HepG2 (cell line): ENCODE measurements around the gene LCE1B. TPM values are rescaled to one million over a fixed set of nuclear protein-coding genes. Genes with fewer than 3 reads are reported as not detected.

Experiments used
- ATAC-seq: fragments of 200-7000 bp; cut with Tn5 transposase; 3 replicates; pipeline ENCODE4 v1.9.1; 2020; ENCODE audit warnings: mild to moderate bottlenecking, moderate library complexity
- BruUV-seq: library from RNA; stranded (reverse); fragments of 400-500 nt; replicated peaks from 2 replicates; lab custom pipeline; 2021; lab: Mats Ljungman, UMichigan
- CTCF ChIA-PET: fragments of 300-600 bp; formaldehyde crosslinking; extraction: SDS; loops from one replicate; lab custom pipeline; 2021; ENCODE audit warnings: low total read pairs, inconsistent platforms, low intra/inter-chr PET ratio; lab: Yijun Ruan, JAX
- POLR2A ChIA-PET: fragments of 350-600 bp; sonication (Branson Sonifier 250); formaldehyde crosslinking; loops from one replicate; lab custom pipeline; 2020; ENCODE audit warnings: antibody characterized with exemption, inconsistent platforms; lab: Yijun Ruan, JAX
- DNase-seq: peaks from one replicate; pipeline ENCODE4 v3.0.0-alpha.2; 2015; ENCODE audit warnings: low spot score
- FAIRE-seq: peaks from 3 replicates; lab custom pipeline; 2011; peaks lifted over from hg19 to GRCh38; lab: Jason Lieb, UNC
- H2AFZ ChIP-seq: one replicate; pipeline ENCODE4 v1.6.1; 2011; ENCODE audit warnings: low read length, inconsistent platforms
- H3K27ac ChIP-seq: fragments of 300-600 bp; 3 replicates; pipeline ENCODE4 v1.8.0; 2011; ENCODE audit warnings: mixed run types, mild to moderate bottlenecking, mixed read lengths, low read length, inconsistent platforms; ENCODE audit not compliant: insufficient read depth; ENCODE audit errors: extremely low read length
- H3K27me3 ChIP-seq, 2 experiments: fragments of 200-600 bp in 1 of 2; 2 replicates in 1 of 2; 3 replicates in 1 of 2; pipeline versions ENCODE4 v1.6.0 to v1.8.0; 2011; ENCODE audit warnings: low read length in 2 of 2, mild to moderate bottlenecking in 2 of 2, moderate library complexity in 2 of 2, inconsistent platforms in 1 of 2; ENCODE audit not compliant: insufficient read depth in 2 of 2, control insufficient read depth in 1 of 2
- H3K36me3 ChIP-seq, 2 experiments: fragments of 200-600 bp in 1 of 2; replicated peaks in 1 of 2; 2 replicates in 1 of 2; 3 replicates in 1 of 2; pipeline versions ENCODE4 v1.5.1 to v1.8.0; 2011; ENCODE audit warnings: low read length in 2 of 2, inconsistent platforms in 1 of 2; ENCODE audit not compliant: insufficient read depth in 2 of 2, control insufficient read depth in 1 of 2
- H3K4me1 ChIP-seq: 2 replicates; pipeline ENCODE4 v1.5.1; 2012; ENCODE audit warnings: low read length, inconsistent platforms; ENCODE audit not compliant: insufficient read depth
- H3K4me2 ChIP-seq: 2 replicates; pipeline ENCODE4 v1.6.0; 2011; ENCODE audit warnings: low read depth, low read length, inconsistent platforms
- H3K4me3 ChIP-seq, 3 experiments: fragments of 200-600 bp in 1 of 3; sonication (generic), shearing (Covaris generic) in 1 of 3; replicated peaks in 1 of 3; 2 replicates each; pipeline ENCODE4 v1.5.1; 2011 to 2016; ENCODE audit warnings: low read length in 3 of 3, inconsistent platforms in 2 of 3, low read depth in 2 of 3, mild to moderate bottlenecking in 2 of 3, control low read depth in 1 of 3, mixed read lengths in 1 of 3; ENCODE audit not compliant: insufficient read depth in 1 of 3
- H3K79me2 ChIP-seq: one replicate; pipeline ENCODE4 v1.6.1; 2011; ENCODE audit warnings: low read length, inconsistent platforms; ENCODE audit not compliant: insufficient read depth
- H3K9ac ChIP-seq: 2 replicates; pipeline ENCODE4 v1.6.0; 2011; ENCODE audit warnings: mild to moderate bottlenecking, low read depth, low read length, inconsistent platforms; ENCODE audit not compliant: insufficient read depth
- H3K9me3 ChIP-seq: 2 replicates; pipeline ENCODE4 v1.5.1; 2012; ENCODE audit warnings: mild to moderate bottlenecking, low read length
- H4K20me1 ChIP-seq: 2 replicates; pipeline ENCODE4 v1.6.0; 2011; ENCODE audit warnings: inconsistent platforms, mild to moderate bottlenecking, low read length, moderate library complexity; ENCODE audit not compliant: insufficient read depth
- CBX1 ChIP-seq: IDR thresholded peaks from one replicate; pipeline ENCODE4 v1.6.1; 2016; ENCODE audit warnings: antibody characterized with exemption, low read depth
- HDAC2 ChIP-seq: sonication (generic); formaldehyde crosslinking; IDR thresholded peaks from 2 replicates; pipeline ENCODE4 v1.4.0; 2020; ENCODE audit warnings: missing genetic modification reagents
- HNRNPK ChIP-seq: fragments of 200-400 bp; formaldehyde crosslinking; IDR thresholded peaks from 2 replicates; pipeline ENCODE4 v1.6.1; 2018; ENCODE audit warnings: low read length, low read depth, moderate library complexity, mild to moderate bottlenecking; ENCODE audit not compliant: poor library complexity, severe bottlenecking
- HOXA5 ChIP-seq: sonication (generic); formaldehyde crosslinking; IDR thresholded peaks from 2 replicates; pipeline ENCODE4 v1.4.0; 2020; ENCODE audit warnings: missing genetic modification reagents
- HOXA7 ChIP-seq: sonication (generic); formaldehyde crosslinking; IDR thresholded peaks from 2 replicates; pipeline ENCODE4 v1.8.1; 2022; ENCODE audit warnings: mild to moderate bottlenecking, missing genetic modification reagents, moderate library complexity
- KDM3A ChIP-seq: IDR thresholded peaks from 2 replicates; pipeline ENCODE4 v1.6.1; 2018; ENCODE audit warnings: low read depth, missing compliant biosample characterization
- MLXIP ChIP-seq: sonication (generic); formaldehyde crosslinking; IDR thresholded peaks from 2 replicates; pipeline ENCODE4 v1.9.0; 2021; ENCODE audit warnings: missing genetic modification reagents, borderline replicate concordance
- MXD4 ChIP-seq: IDR thresholded peaks from 2 replicates; pipeline ENCODE4 v1.6.1; 2016; ENCODE audit warnings: mild to moderate bottlenecking, missing biosample characterization, missing genetic modification reagents
- RARG ChIP-seq: sonication (generic); formaldehyde crosslinking; IDR thresholded peaks from 2 replicates; pipeline ENCODE4 v1.4.0; 2020; ENCODE audit warnings: low read depth, mild to moderate bottlenecking, missing genetic modification reagents
- SOX5 ChIP-seq: IDR thresholded peaks from 2 replicates; pipeline ENCODE4 v1.6.1; 2016; ENCODE audit warnings: borderline replicate concordance
- ZBTB1 ChIP-seq: sonication (generic); formaldehyde crosslinking; IDR thresholded peaks from 2 replicates; pipeline ENCODE4 v1.4.0; 2020; ENCODE audit warnings: missing genetic modification reagents, borderline replicate concordance
- ZNF20 ChIP-seq: sonication (generic); formaldehyde crosslinking; IDR thresholded peaks from 2 replicates; pipeline ENCODE4 v1.4.0; 2020; ENCODE audit warnings: mild to moderate bottlenecking, moderate library complexity, missing genetic modification reagents
- ZNF331 ChIP-seq: sonication (generic); formaldehyde crosslinking; IDR thresholded peaks from 2 replicates; pipeline ENCODE4 v1.4.0; 2020; ENCODE audit warnings: missing genetic modification reagents
- ZNF33B ChIP-seq: sonication (generic); formaldehyde crosslinking; IDR thresholded peaks from 2 replicates; pipeline ENCODE4 v1.5.1; 2020; ENCODE audit warnings: mild to moderate bottlenecking, missing genetic modification reagents
- ZNF530 ChIP-seq: sonication (generic); formaldehyde crosslinking; IDR thresholded peaks from 2 replicates; pipeline ENCODE4 v1.5.0; 2020; ENCODE audit warnings: low read depth, mild to moderate bottlenecking, missing genetic modification reagents
- ZNF547 ChIP-seq: sonication (generic); formaldehyde crosslinking; IDR thresholded peaks from 2 replicates; pipeline ENCODE4 v1.5.1; 2020; ENCODE audit warnings: mild to moderate bottlenecking, missing genetic modification reagents
- ZNF615 ChIP-seq: sonication (generic); formaldehyde crosslinking; IDR thresholded peaks from 2 replicates; pipeline ENCODE4 v1.5.0; 2020; ENCODE audit warnings: mild to moderate bottlenecking, missing genetic modification reagents, borderline replicate concordance
- ZNF7 ChIP-seq: IDR thresholded peaks from 2 replicates; pipeline ENCODE4 v1.6.1; 2016; ENCODE audit warnings: missing biosample characterization, missing genetic modification reagents
- WGBS: methylation state at CpG from one replicate; pipeline ENCODE4 v1.1.6; 2017; ENCODE audit warnings: low lambda C conversion rate; 5-methylcytosine and 5-hydroxymethylcytosine counted together
- in situ Hi-C: cut with HindIII; loops from 2 replicates; pipeline ENCODE4 v1.10.0; 2017; ENCODE audit warnings: low pct_unique_long_range_greater_than_20kb; ENCODE audit not compliant: extremely low pct_ligation_motif_present
- intact Hi-C: fragments of 100-400 bp; cut with micrococcal nuclease; formaldehyde crosslinking; loops from one replicate; pipeline ENCODE4 v1.10.0; 2022; ENCODE audit not compliant: unreplicated experiment
- polyA plus RNA-seq, 8 experiments: library from polyadenylated mRNA; depleted of rRNA in 3 of 8; stranded (reverse) in 7 of 8; unstranded in 1 of 8; fragments of >200 nt; fragmentation: Illumina TruSeq in 4 of 8; extraction: Trizol in 4 of 8; gene quantifications; 2 replicates each; pipeline versions ENCODE4 v1.2.1 to v1.2.3, GENCODE V29; 2011 to 2016; ENCODE audit warnings: low read depth in 4 of 8, missing spikeins in 1 of 8, mixed read lengths in 1 of 8; ENCODE audit not compliant: insufficient read depth in 1 of 8
- total RNA-seq, 5 experiments: library from RNA; depleted of rRNA; stranded (reverse); fragments of >200 nt; fragmentation: Illumina TruSeq; extraction: Trizol; gene quantifications; 2 replicates each; pipeline ENCODE4 v1.2.3, GENCODE V29; 2016; ENCODE audit warnings: low read depth in 1 of 5
- TF ChIP-seq, protein P1 (sequence below): sonication (generic); formaldehyde crosslinking; IDR thresholded peaks from 2 replicates; pipeline ENCODE4 v1.4.0; 2020; ENCODE audit warnings: mild to moderate bottlenecking, missing genetic modification reagents, borderline replicate concordance

The LCE1B gene
- total and polyA plus RNA-seq, 2 of the 13 experiments (the other 11 are each of a cell fraction or from before 2014, with no cell fraction given) = not detected

DNA sequence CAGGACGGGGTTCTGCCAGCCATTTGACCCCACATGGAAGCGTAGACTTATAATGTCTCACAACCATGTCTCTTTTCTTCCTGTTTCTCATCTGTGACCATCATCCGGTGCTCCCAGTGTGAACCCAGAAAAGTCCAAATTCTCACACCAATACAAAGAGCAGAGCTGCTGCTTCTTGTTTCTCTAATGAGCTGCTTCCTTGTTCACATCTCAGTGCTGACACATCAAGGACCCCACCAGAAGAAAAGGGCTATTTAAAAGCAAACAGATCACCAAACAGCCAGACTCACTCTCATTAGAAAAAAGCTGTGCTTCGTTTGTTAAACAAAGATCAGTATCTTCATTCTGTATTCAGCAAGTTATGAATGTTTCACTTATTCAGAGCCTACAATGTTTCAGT is 16.1 kb upstream of the LCE1B start (continued):
- TF ChIP-seq RARG = no peak

DNA sequence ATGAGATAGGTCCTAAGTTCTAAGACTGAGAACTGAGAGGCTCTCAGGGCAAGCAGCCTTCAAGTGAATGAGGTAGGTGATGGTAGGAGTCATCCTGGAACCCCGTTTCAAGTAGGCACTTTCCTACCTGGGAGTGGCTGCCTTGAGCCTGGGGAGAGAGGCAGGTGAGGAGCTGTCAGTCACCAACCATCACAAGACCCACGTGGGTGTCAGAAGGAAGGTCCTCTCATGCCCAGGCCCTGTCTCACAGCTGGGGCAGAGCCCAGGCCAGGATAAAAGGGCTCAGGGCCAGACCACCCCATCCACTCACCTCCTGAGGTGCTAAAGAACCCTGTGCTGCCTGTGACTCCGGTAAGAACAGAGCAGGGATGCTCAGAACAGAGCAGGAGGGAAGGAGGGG is 15.3 kb upstream of the LCE1B start, which contains the start of gene LCE1D:
Gene LCE1D, plus strand, starts transcription at position 301 of the 400 bp plus-strand sequence. CDS start 1,074 bp downstream, outside the sequence.
- FAIRE-seq = no peak
- 0% methylated on average over 1 of the region's 3 CpGs for WGBS
- in situ Hi-C loops (no loop called here), intact Hi-C loops (no loop called here)
- BruUV-seq = no TSS peak
- no peak for ATAC-seq
- H3K4me1 ChIP-seq = no peaks in the 10 kb centered on the region
- H3K4me3 ChIP-seq = no peak within 1 kb of the TSS
- no peaks in the 10 kb centered on the region for H3K9me3 ChIP-seq
- H4K20me1 ChIP-seq = no peaks in the 10 kb centered on the region
- no peaks in the 10 kb centered on the region for H3K36me3 ChIP-seq
- H3K27ac ChIP-seq = no peak within 1 kb of the TSS
- ChIA-PET CTCF (no interaction called here), POLR2A (no interaction called here)
- no peak within 1 kb of the TSS for H3K9ac ChIP-seq
- no peak for DNase-seq
- H2AFZ ChIP-seq = no peak within 1 kb of the TSS
- H3K4me2 ChIP-seq = no peak within 1 kb of the TSS
- H3K79me2 ChIP-seq = no peaks in the 10 kb centered on the region
- no peaks in the 10 kb centered on the region for H3K27me3 ChIP-seq
- no peak for TF ChIP-seq MXD4
- TF ChIP-seq, protein P1, sequence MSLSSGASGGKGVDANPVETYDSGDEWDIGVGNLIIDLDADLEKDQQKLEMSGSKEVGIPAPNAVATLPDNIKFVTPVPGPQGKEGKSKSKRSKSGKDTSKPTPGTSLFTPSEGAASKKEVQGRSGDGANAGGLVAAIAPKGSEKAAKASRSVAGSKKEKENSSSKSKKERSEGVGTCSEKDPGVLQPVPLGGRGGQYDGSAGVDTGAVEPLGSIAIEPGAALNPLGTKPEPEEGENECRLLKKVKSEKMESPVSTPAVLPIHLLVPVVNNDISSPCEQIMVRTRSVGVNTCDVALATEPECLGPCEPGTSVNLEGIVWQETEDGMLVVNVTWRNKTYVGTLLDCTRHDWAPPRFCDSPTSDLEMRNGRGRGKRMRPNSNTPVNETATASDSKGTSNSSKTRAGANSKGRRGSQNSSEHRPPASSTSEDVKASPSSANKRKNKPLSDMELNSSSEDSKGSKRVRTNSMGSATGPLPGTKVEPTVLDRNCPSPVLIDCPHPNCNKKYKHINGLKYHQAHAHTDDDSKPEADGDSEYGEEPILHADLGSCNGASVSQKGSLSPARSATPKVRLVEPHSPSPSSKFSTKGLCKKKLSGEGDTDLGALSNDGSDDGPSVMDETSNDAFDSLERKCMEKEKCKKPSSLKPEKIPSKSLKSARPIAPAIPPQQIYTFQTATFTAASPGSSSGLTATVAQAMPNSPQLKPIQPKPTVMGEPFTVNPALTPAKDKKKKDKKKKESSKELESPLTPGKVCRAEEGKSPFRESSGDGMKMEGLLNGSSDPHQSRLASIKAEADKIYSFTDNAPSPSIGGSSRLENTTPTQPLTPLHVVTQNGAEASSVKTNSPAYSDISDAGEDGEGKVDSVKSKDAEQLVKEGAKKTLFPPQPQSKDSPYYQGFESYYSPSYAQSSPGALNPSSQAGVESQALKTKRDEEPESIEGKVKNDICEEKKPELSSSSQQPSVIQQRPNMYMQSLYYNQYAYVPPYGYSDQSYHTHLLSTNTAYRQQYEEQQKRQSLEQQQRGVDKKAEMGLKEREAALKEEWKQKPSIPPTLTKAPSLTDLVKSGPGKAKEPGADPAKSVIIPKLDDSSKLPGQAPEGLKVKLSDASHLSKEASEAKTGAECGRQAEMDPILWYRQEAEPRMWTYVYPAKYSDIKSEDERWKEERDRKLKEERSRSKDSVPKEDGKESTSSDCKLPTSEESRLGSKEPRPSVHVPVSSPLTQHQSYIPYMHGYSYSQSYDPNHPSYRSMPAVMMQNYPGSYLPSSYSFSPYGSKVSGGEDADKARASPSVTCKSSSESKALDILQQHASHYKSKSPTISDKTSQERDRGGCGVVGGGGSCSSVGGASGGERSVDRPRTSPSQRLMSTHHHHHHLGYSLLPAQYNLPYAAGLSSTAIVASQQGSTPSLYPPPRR (CRISPR knock-in tag) = no peak
- no peak for TF ChIP-seq CBX1
- TF ChIP-seq MLXIP (CRISPR knock-in tag) = no peak
- TF ChIP-seq ZNF20 (CRISPR knock-in tag) = no peak
- TF ChIP-seq HDAC2 = no peak
- TF ChIP-seq HOXA5 = no peak
- TF ChIP-seq ZNF33B (CRISPR knock-in tag) = no peak
- no peak for TF ChIP-seq ZNF530 (CRISPR knock-in tag)
- no peak for TF ChIP-seq HNRNPK
- TF ChIP-seq HOXA7 (CRISPR knock-in tag) = no peak
- TF ChIP-seq ZNF331 (CRISPR knock-in tag) = no peak
- TF ChIP-seq SOX5 (CRISPR knock-in tag) = no peak
- TF ChIP-seq ZNF7 = no peak
- TF ChIP-seq KDM3A (CRISPR knock-in tag) = no peak
- no peak for TF ChIP-seq ZNF615 (CRISPR knock-in tag)
- TF ChIP-seq ZBTB1 (CRISPR knock-in tag) = no peak
- no peak for TF ChIP-seq ZNF547 (CRISPR knock-in tag)
